Osteocyte (in vitro differentiated cells): ENCODE results near the gene PHLPP1. TPM values are rescaled to one million over a fixed set of nuclear protein-coding genes. Genes with fewer than 3 reads are reported as not detected.

Source experiments
- DNase-seq: peaks from one replicate; pipeline ENCODE4 v3.0.0; 2021; ENCODE audit warnings: mixed read lengths; ENCODE audit not compliant: unreplicated experiment; ENCODE audit errors: extremely low spot score
- H3K27ac Mint-ChIP-seq: one replicate; pipeline ENCODE4 v1.8.0; 2021; ENCODE audit warnings: mild to moderate bottlenecking, mixed read lengths; ENCODE audit not compliant: unreplicated experiment
- H3K27me3 Mint-ChIP-seq: one replicate; pipeline ENCODE4 v1.8.0; 2021; ENCODE audit warnings: mixed read lengths; ENCODE audit not compliant: unreplicated experiment
- H3K36me3 Mint-ChIP-seq: one replicate; pipeline ENCODE4 v1.8.0; 2021; ENCODE audit warnings: mixed read lengths; ENCODE audit not compliant: unreplicated experiment
- H3K4me1 Mint-ChIP-seq: one replicate; pipeline ENCODE4 v1.8.0; 2021; ENCODE audit warnings: mixed read lengths; ENCODE audit not compliant: unreplicated experiment
- H3K4me3 Mint-ChIP-seq: one replicate; pipeline ENCODE4 v1.8.0; 2021; ENCODE audit warnings: mild to moderate bottlenecking, moderate library complexity, mixed read lengths; ENCODE audit not compliant: unreplicated experiment
- H3K9me3 Mint-ChIP-seq: one replicate; pipeline ENCODE4 v1.8.0; 2021; ENCODE audit warnings: mixed read lengths; ENCODE audit not compliant: unreplicated experiment
- total RNA-seq: library from RNA; stranded (reverse); gene quantifications from 2 replicates; pipeline ENCODE4 v1.2.1, GENCODE V29; 2021
- TF ChIP-seq, protein P1 (sequence below): fragments of 200-600 bp; sonication (generic); IDR thresholded peaks from 2 replicates; pipeline ENCODE4 v1.5.0; 2021; ENCODE audit warnings: antibody characterized with exemption, mild to moderate bottlenecking, moderate library complexity

The PHLPP1 gene
- total RNA-seq, 1 donor from 2014 or later = 19.6 TPM

- Mint-ChIP-seq H3K36me3 (no peaks in the 10 kb centered on the region), H3K27me3 (peaks cover 62% of the 10 kb centered on the region), H3K4me1 (no peaks in the 10 kb centered on the region), H3K9me3 (peaks cover 8% of the 10 kb centered on the region), H3K27ac (no peak overlapping the region), H3K4me3 (no peak overlapping the region)
- TF ChIP-seq, protein P1, sequence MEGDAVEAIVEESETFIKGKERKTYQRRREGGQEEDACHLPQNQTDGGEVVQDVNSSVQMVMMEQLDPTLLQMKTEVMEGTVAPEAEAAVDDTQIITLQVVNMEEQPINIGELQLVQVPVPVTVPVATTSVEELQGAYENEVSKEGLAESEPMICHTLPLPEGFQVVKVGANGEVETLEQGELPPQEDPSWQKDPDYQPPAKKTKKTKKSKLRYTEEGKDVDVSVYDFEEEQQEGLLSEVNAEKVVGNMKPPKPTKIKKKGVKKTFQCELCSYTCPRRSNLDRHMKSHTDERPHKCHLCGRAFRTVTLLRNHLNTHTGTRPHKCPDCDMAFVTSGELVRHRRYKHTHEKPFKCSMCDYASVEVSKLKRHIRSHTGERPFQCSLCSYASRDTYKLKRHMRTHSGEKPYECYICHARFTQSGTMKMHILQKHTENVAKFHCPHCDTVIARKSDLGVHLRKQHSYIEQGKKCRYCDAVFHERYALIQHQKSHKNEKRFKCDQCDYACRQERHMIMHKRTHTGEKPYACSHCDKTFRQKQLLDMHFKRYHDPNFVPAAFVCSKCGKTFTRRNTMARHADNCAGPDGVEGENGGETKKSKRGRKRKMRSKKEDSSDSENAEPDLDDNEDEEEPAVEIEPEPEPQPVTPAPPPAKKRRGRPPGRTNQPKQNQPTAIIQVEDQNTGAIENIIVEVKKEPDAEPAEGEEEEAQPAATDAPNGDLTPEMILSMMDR = peak; percentile 89
- DNase-seq = no peak
These were observed 300.9 kb downstream of the PHLPP1 start for GRCh38 chr18:63016270-63016669.

DNA sequence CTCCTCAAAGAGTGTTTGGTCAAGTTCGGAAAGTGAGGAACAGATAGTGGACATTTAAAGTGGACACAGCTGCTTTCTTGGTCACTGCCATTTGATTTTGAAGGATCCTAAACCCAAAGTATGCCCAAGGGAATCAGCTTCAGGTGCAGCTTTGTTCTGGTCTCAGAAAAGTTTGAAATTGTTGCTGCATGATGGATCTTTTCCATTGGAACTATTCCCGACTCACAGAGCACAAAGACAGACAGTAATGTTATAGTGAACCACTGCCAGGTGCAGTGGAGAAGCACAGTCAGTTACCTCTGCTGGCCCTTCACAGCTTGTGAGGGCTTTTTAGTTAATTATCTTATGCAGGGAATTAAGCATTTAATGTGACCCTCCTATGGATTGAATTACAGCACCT, 301.7 kb downstream of the PHLPP1 start:
- H3K4me3 Mint-ChIP-seq = no peak overlapping the region
- H3K27me3 Mint-ChIP-seq = peaks cover 57% of the 10 kb centered on the region
- DNase-seq = no peak
- H3K36me3 Mint-ChIP-seq = no peaks in the 10 kb centered on the region
- no peaks in the 10 kb centered on the region for H3K4me1 Mint-ChIP-seq
- no peak overlapping the region for H3K27ac Mint-ChIP-seq
- peaks cover 8% of the 10 kb centered on the region for H3K9me3 Mint-ChIP-seq
- TF ChIP-seq, protein P1 = no peak

- no peaks in the 10 kb centered on the region for H3K4me1 Mint-ChIP-seq
- peaks cover 8% of the 10 kb centered on the region for H3K9me3 Mint-ChIP-seq
- TF ChIP-seq, protein P1 = no peak
- H3K36me3 Mint-ChIP-seq = no peaks in the 10 kb centered on the region
- no peak overlapping the region for H3K27ac Mint-ChIP-seq
- no peak overlapping the region for H3K4me3 Mint-ChIP-seq
- H3K27me3 Mint-ChIP-seq = peaks cover 50% of the 10 kb centered on the region
- DNase-seq = no peak
These were observed 302.6 kb downstream of the PHLPP1 start for GRCh38 chr18:63017977-63018376.

- TF ChIP-seq, protein P1 = peak; percentile 55
- no peaks in the 10 kb centered on the region for H3K36me3 Mint-ChIP-seq
- no peak overlapping the region for H3K27ac Mint-ChIP-seq
- H3K4me1 Mint-ChIP-seq = no peaks in the 10 kb centered on the region
- H3K27me3 Mint-ChIP-seq = peaks cover 28% of the 10 kb centered on the region
- no peak overlapping the region for H3K4me3 Mint-ChIP-seq
- H3K9me3 Mint-ChIP-seq = peaks cover 8% of the 10 kb centered on the region
- DNase-seq = no peak
These were observed 307.2 kb downstream of the PHLPP1 start for GRCh38 chr18:63022429-63023022.

DNA sequence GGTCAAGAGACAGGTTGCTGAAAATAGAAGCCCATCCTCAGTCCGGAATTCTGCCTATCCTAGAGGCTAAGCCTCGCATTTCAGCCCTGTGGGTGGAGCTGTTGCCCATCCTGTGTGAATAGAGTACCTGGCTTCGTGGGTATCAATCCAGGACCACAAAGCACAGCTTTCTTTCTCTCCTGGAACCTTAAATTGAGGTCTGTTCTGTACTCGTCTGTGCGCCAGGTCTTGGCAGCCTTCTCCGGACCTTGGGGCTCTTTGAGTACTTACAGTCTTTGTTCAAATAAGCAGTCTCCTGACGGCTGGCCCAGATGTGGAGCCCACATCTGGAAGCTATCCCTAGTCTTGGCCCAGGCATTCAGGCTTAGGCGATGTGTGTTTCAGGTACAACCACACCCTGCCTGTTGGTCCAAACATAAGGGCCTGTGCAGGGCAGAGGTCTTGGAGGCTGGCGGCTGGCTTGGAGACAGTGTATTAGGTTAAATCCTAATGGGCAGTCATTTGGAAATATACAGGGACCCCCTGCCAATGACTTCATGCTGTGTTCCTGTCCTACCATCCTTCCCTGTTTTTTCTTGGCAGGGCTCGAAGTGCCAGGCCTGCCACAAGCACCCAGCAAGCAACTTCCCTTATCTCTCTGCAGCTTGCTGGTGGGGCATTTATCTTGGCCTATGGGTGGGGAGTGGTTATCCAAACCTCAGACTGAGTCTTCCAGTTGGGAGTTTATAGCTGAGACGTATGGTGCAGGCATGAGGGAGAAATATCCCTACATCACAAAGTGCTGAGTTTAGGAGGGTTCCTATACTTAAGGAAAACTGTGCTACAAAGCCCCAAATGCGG, 310.1 kb downstream of the PHLPP1 start:
- Mint-ChIP-seq H3K4me1 (no peaks in the 10 kb centered on the region), H3K4me3 (no peak overlapping the region), H3K9me3 (no peaks in the 10 kb centered on the region), H3K27me3 (peaks cover 21% of the 10 kb centered on the region), H3K27ac (no peak overlapping the region), H3K36me3 (no peaks in the 10 kb centered on the region)
- DNase-seq = no peak
- TF ChIP-seq, protein P1 = peak; percentile 23
